ENCODE results near the gene PIP4K2A. TPM values are rescaled to one million over a fixed set of nuclear protein-coding genes. Genes with fewer than 3 reads are reported as not detected.

Gene PIP4K2A
- total RNA-seq, 2 donors from 2014 or later, result 15.0 to 17.8 TPM

GRCh38 chr10:22486431-22486830 lies 227.9 kb downstream of the PIP4K2A start:
- Histone ChIP-seq H3K4me1 (ENCODE audit: control insufficient read depth, insufficient read depth, low read length) (no peaks in the 10 kb centered on the region), H3K36me3 (ENCODE audit: control insufficient read depth, insufficient read depth, low read length) (no peaks in the 10 kb centered on the region), H3K9ac (ENCODE audit: extremely low read depth, low read length, poor library complexity, severe bottlenecking) (no peak overlapping the region), H3K27ac (ENCODE audit: low read depth, low read length) (no peak overlapping the region), H3K9me3 (ENCODE audit: control insufficient read depth, low read length) (no peaks in the 10 kb centered on the region), H3K4me3 (ENCODE audit: low read length) (no peak overlapping the region), H3K27me3 (ENCODE audit: control insufficient read depth, insufficient read depth, low read length, poor library complexity, severe bottlenecking) (peaks cover 6% of the 10 kb centered on the region)
- Mint-ChIP-seq H3K27ac (no peak overlapping the region), H3K4me3 (no peak overlapping the region), H3K36me3 (ENCODE audit: low read depth) (no peaks in the 10 kb centered on the region), H3K4me1 (peaks cover 7% of the 10 kb centered on the region), H3K27me3 (ENCODE audit: insufficient read depth) (peaks cover 10% of the 10 kb centered on the region), H3K9me3 (no peaks in the 10 kb centered on the region)
- TF ChIP-seq CTCF (conservative IDR thresholded peaks at IDR 0.05), result no peak
- WGBS, 2 experiments (ENCODE audit: insufficient coverage in 1 of 2, insufficient read length in 1 of 2), result 86 to 89% methylated on average over 1 of the region's 1 CpG
- DNase-seq, result no peak

Other genes with a start within 250 kb of the PIP4K2A start
- 1 to 10 TPM; 2.0 to 3.0 TPM for gene ARMC3, start 213.5 kb upstream of the PIP4K2A start, total RNA-seq